ENCODE measurements around the gene SKI. TPM values are rescaled to one million over a fixed set of nuclear protein-coding genes. Genes with fewer than 3 reads are reported as not detected.
A peak's percentile ranks its signal among the peaks of the same experiment; 100 is the strongest.

The SKI gene
- total and polyA plus RNA-seq, 9 of the 15 experiments (the other 6 are each of a cell fraction or from before 2014, with no cell fraction given), result 0.10 to 60.5 (median 4.6) TPM

GRCh38 chr1:2227346-2228156, 568 bp upstream of the SKI start (continued):
- peak; percentile 34; the same call in 1 of the 2 replicates for TF ChIP-seq ARID4B (CRISPR knock-in tag; IDR thresholded peaks at IDR 0.05)
- peak; percentile 19 for TF ChIP-seq PRPF4 (IDR thresholded peaks at IDR 0.05; ENCODE audit: insufficient read depth, low read depth, low read length, poor library complexity, severe bottlenecking)
- TF ChIP-seq ZBTB43 (CRISPR knock-in tag; IDR thresholded peaks at IDR 0.05), result no peak
- peak; percentile 57 for TF ChIP-seq PHF20 (IDR thresholded peaks at IDR 0.05; ENCODE audit: partially characterized antibody)
- peak; percentile 30; the same call in 1 of the 2 replicates for TF ChIP-seq SOX6 (IDR thresholded peaks at IDR 0.05)
- no peak for TF ChIP-seq ID3 (CRISPR knock-in tag; IDR thresholded peaks at IDR 0.05)
- peak; percentile 71 for TF ChIP-seq ID3 (tag; IDR thresholded peaks at IDR 0.05)
- no peak for TF ChIP-seq ZFPM2 (CRISPR knock-in tag; IDR thresholded peaks at IDR 0.05)
- TF ChIP-seq YY1 (IDR thresholded peaks at IDR 0.05; ENCODE audit: borderline replicate concordance in 1 of 3, control insufficient read depth in 1 of 3, extremely low read depth in 1 of 3, insufficient read depth in 3 of 3, insufficient read length in 1 of 3, insufficient replicate concordance in 2 of 3, low read depth in 1 of 3, low read length in 2 of 3), result peak in 1 of 3 experiments; percentile 55
- TF ChIP-seq MBD1 (CRISPR knock-in tag; IDR thresholded peaks at IDR 0.05), result no peak
- peak; percentile 88 for TF ChIP-seq THAP12 (CRISPR knock-in tag; IDR thresholded peaks at IDR 0.05)
- TF ChIP-seq ZNF41 (CRISPR knock-in tag; conservative IDR thresholded peaks at IDR 0.05), result 0 out of 2 replicates have a peak, but pooled peaks have one; percentile 22

Measured in K562 (cell line).